ENCODE results near the gene DTNBP1.

Gene DTNBP1

GRCh38 chr6:15522427-15522826 is 140.4 kb downstream of the DTNBP1 start:
- H3K9ac ChIP-seq (ENCODE audit: insufficient read length, low read depth) = no peak overlapping the region
- H3K4me3 ChIP-seq (ENCODE audit: insufficient read length, low read depth) = no peak overlapping the region
- peaks cover 12% of the 10 kb centered on the region; the same call in 1 of the 2 replicates for H3K9me3 ChIP-seq (ENCODE audit: insufficient read depth, low read length)
- no peaks in the 10 kb centered on the region for H3K4me1 ChIP-seq (ENCODE audit: insufficient read depth, insufficient read length)
- TF ChIP-seq SUZ12 (IDR thresholded peaks at IDR 0.05; ENCODE audit: extremely low read depth, insufficient read depth, insufficient read length) (no peak), ZNF274 (IDR thresholded peaks at IDR 0.05; ENCODE audit: low read depth, low read length) (no peak), YY1 (IDR thresholded peaks at IDR 0.05; ENCODE audit: insufficient read depth, insufficient read length) (no peak)
- no peaks in the 10 kb centered on the region for H3K27me3 ChIP-seq (ENCODE audit: insufficient read depth, insufficient read length)
- DNase-seq (ENCODE audit: low read depth, low spot score) = no peak
- H3K36me3 ChIP-seq (ENCODE audit: insufficient read depth, insufficient read length, low read length) = peaks cover 50% of the 10 kb centered on the region

GRCh38 chr6:15522026-15522425 is 140.8 kb downstream of the DTNBP1 start:
- no peaks in the 10 kb centered on the region for H3K4me1 ChIP-seq (ENCODE audit: insufficient read depth, insufficient read length)
- H3K27me3 ChIP-seq (ENCODE audit: insufficient read depth, insufficient read length) = no peaks in the 10 kb centered on the region
- H3K9ac ChIP-seq (ENCODE audit: insufficient read length, low read depth) = no peak overlapping the region
- TF ChIP-seq SUZ12 (IDR thresholded peaks at IDR 0.05; ENCODE audit: extremely low read depth, insufficient read depth, insufficient read length) (no peak), YY1 (IDR thresholded peaks at IDR 0.05; ENCODE audit: insufficient read depth, insufficient read length) (no peak), ZNF274 (IDR thresholded peaks at IDR 0.05; ENCODE audit: low read depth, low read length) (no peak)
- H3K9me3 ChIP-seq (ENCODE audit: insufficient read depth, low read length) = peaks cover 11% of the 10 kb centered on the region; the same call in 1 of the 2 replicates
- H3K4me3 ChIP-seq (ENCODE audit: insufficient read length, low read depth) = no peak overlapping the region
- no peak for DNase-seq (ENCODE audit: low read depth, low spot score)
- peaks cover 54% of the 10 kb centered on the region for H3K36me3 ChIP-seq (ENCODE audit: insufficient read depth, insufficient read length, low read length)

GRCh38 chr6:15521582-15521981 is 141.2 kb downstream of the DTNBP1 start:
- TF ChIP-seq YY1 (IDR thresholded peaks at IDR 0.05; ENCODE audit: insufficient read depth, insufficient read length) = no peak
- TF ChIP-seq ZNF274 (IDR thresholded peaks at IDR 0.05; ENCODE audit: low read depth, low read length) = no peak
- H3K9me3 ChIP-seq (ENCODE audit: insufficient read depth, low read length) = peaks cover 11% of the 10 kb centered on the region; the same call in 1 of the 2 replicates
- no peak overlapping the region for H3K9ac ChIP-seq (ENCODE audit: insufficient read length, low read depth)
- H3K4me1 ChIP-seq (ENCODE audit: insufficient read depth, insufficient read length) = peaks cover 2% of the 10 kb centered on the region
- no peak for DNase-seq (ENCODE audit: low read depth, low spot score)
- H3K36me3 ChIP-seq (ENCODE audit: insufficient read depth, insufficient read length, low read length) = peaks cover 58% of the 10 kb centered on the region
- H3K27me3 ChIP-seq (ENCODE audit: insufficient read depth, insufficient read length) = no peaks in the 10 kb centered on the region
- no peak overlapping the region for H3K4me3 ChIP-seq (ENCODE audit: insufficient read length, low read depth)

GRCh38 chr6:15520626-15521203 is 142.1 kb downstream of the DTNBP1 start:
- Histone ChIP-seq H3K27me3 (ENCODE audit: insufficient read depth, insufficient read length) (no peaks in the 10 kb centered on the region), H3K9ac (ENCODE audit: insufficient read length, low read depth) (no peak overlapping the region), H3K4me3 (ENCODE audit: insufficient read length, low read depth) (no peak overlapping the region), H3K36me3 (ENCODE audit: insufficient read depth, insufficient read length, low read length) (peaks cover 64% of the 10 kb centered on the region), H3K9me3 (ENCODE audit: insufficient read depth, low read length) (peaks cover 4% of the 10 kb centered on the region; the same call in 1 of the 2 replicates), H3K4me1 (ENCODE audit: insufficient read depth, insufficient read length) (peaks cover 2% of the 10 kb centered on the region)
- DNase-seq (ENCODE audit: low read depth, low spot score) = no peak
- TF ChIP-seq ZNF274 (IDR thresholded peaks at IDR 0.05; ENCODE audit: low read depth, low read length) (no peak), YY1 (IDR thresholded peaks at IDR 0.05; ENCODE audit: insufficient read depth, insufficient read length) (no peak), SUZ12 (IDR thresholded peaks at IDR 0.05; ENCODE audit: extremely low read depth, insufficient read depth, insufficient read length) (no peak)

GRCh38 chr6:15519681-15520080 is 143.1 kb downstream of the DTNBP1 start:
- H3K4me3 ChIP-seq (ENCODE audit: insufficient read length, low read depth) = no peak overlapping the region
- H3K27me3 ChIP-seq (ENCODE audit: insufficient read depth, insufficient read length) = no peaks in the 10 kb centered on the region
- TF ChIP-seq SUZ12 (IDR thresholded peaks at IDR 0.05; ENCODE audit: extremely low read depth, insufficient read depth, insufficient read length) = no peak
- peaks cover 71% of the 10 kb centered on the region for H3K36me3 ChIP-seq (ENCODE audit: insufficient read depth, insufficient read length, low read length)
- H3K9ac ChIP-seq (ENCODE audit: insufficient read length, low read depth) = no peak overlapping the region
- peaks cover 2% of the 10 kb centered on the region for H3K4me1 ChIP-seq (ENCODE audit: insufficient read depth, insufficient read length)
- DNase-seq (ENCODE audit: low read depth, low spot score) = no peak
- H3K9me3 ChIP-seq (ENCODE audit: insufficient read depth, low read length) = no peaks in the 10 kb centered on the region; the same call in 1 of the 2 replicates

GRCh38 chr6:15518878-15519277 is 143.9 kb downstream of the DTNBP1 start:
- Histone ChIP-seq H3K36me3 (ENCODE audit: insufficient read depth, insufficient read length, low read length) (peaks cover 74% of the 10 kb centered on the region), H3K9me3 (ENCODE audit: insufficient read depth, low read length) (no peaks in the 10 kb centered on the region)
- TF ChIP-seq ZNF274 (IDR thresholded peaks at IDR 0.05; ENCODE audit: low read depth, low read length) (no peak), YY1 (IDR thresholded peaks at IDR 0.05; ENCODE audit: insufficient read depth, insufficient read length) (no peak), SUZ12 (IDR thresholded peaks at IDR 0.05; ENCODE audit: extremely low read depth, insufficient read depth, insufficient read length) (no peak)

GRCh38 chr6:15518057-15518456 is 144.8 kb downstream of the DTNBP1 start:
- H3K4me1 ChIP-seq (ENCODE audit: insufficient read depth, insufficient read length) = peaks cover 2% of the 10 kb centered on the region

More at GRCh38 chr6:15518878-15519277, 143.9 kb downstream of the DTNBP1 start:
- H3K4me3 ChIP-seq (ENCODE audit: insufficient read length, low read depth) = no peak overlapping the region
- no peaks in the 10 kb centered on the region for H3K27me3 ChIP-seq (ENCODE audit: insufficient read depth, insufficient read length)
- no peak overlapping the region for H3K9ac ChIP-seq (ENCODE audit: insufficient read length, low read depth)
- peaks cover 2% of the 10 kb centered on the region for H3K4me1 ChIP-seq (ENCODE audit: insufficient read depth, insufficient read length)
- no peak for DNase-seq (ENCODE audit: low read depth, low spot score)

More at GRCh38 chr6:15518057-15518456, 144.8 kb downstream of the DTNBP1 start:
- Histone ChIP-seq H3K27me3 (ENCODE audit: insufficient read depth, insufficient read length) (no peaks in the 10 kb centered on the region), H3K36me3 (ENCODE audit: insufficient read depth, insufficient read length, low read length) (peaks cover 74% of the 10 kb centered on the region), H3K9me3 (ENCODE audit: insufficient read depth, low read length) (no peaks in the 10 kb centered on the region), H3K9ac (ENCODE audit: insufficient read length, low read depth) (no peak overlapping the region), H3K4me3 (ENCODE audit: insufficient read length, low read depth) (no peak overlapping the region)
- TF ChIP-seq SUZ12 (IDR thresholded peaks at IDR 0.05; ENCODE audit: extremely low read depth, insufficient read depth, insufficient read length) = no peak
- no peak for TF ChIP-seq YY1 (IDR thresholded peaks at IDR 0.05; ENCODE audit: insufficient read depth, insufficient read length)
- no peak for TF ChIP-seq ZNF274 (IDR thresholded peaks at IDR 0.05; ENCODE audit: low read depth, low read length)
- DNase-seq (ENCODE audit: low read depth, low spot score) = no peak

All from NT2/D1 (cell line).